HG02759 (cell line): ENCODE results near the gene ANKRD36.
A peak's percentile ranks its signal among the peaks of the same experiment; 100 is the strongest.
"Not testable (repeated sequence)": the region's sequence is repeated elsewhere in the genome, so short reads cannot be mapped to it uniquely, and the experiment has no call there.

ENCODE experiments used
- ATAC-seq: cut with Tn5 transposase; IDR thresholded peaks from one replicate; pipeline ENCODE4 v1.9.1; 2021; ENCODE audit warnings: mild to moderate bottlenecking, moderate library complexity; ENCODE audit not compliant: unreplicated experiment

Gene ANKRD36

DNA sequence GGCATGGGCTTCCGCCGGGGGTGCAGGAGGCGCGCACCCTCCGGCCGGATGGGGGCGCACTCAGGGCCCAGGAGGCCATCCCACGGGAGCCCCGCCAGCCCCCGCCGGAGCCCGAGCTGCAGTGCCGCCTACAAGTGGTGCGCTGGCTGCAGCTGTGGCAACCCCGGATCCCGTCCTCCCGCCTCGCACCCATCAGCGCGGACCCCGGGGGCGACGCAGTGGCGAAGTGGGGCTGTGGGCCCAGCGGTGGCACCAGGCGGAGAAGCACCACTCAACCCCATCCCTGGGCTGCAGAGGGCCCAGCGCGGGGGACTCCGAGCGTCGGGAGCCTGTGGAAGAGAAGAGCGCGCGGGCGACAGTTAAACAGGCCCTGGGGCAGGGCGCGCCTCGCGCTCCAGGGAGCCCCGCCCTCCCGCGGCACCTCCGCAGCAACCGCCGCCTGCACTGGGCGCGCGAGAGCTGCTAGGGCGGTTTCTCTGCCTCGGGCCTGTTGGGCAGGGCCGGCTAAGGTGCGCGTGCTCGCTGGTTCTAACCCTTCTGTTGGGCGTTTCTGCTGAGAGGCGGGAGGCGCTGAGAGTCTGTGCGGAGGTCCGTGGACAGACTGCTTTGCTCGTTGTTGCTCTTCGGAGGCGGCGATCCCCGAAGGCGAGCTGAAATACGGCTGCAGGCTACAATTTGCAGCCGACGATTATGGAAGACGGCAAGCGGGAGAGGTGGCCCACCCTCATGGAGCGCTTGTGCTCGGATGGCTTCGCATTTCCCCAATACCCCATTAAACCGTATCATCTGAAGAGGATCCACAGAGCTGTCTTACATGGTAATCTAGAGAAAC, at the start of gene ANKRD36:
Gene ANKRD36 (plus strand): TSS at position 104 of the 832 bp plus-strand sequence. CDS start 587 bp downstream, at position 691.
- peak; percentile 98 for ATAC-seq

- ATAC-seq: not testable (repeated sequence)
Measured at GRCh38 chr2:97066030-97066429, 46.9 kb upstream of the ANKRD36 start.

GRCh38 chr2:97067279-97068004, 45.5 kb upstream of the ANKRD36 start:
- no peak for ATAC-seq

DNA sequence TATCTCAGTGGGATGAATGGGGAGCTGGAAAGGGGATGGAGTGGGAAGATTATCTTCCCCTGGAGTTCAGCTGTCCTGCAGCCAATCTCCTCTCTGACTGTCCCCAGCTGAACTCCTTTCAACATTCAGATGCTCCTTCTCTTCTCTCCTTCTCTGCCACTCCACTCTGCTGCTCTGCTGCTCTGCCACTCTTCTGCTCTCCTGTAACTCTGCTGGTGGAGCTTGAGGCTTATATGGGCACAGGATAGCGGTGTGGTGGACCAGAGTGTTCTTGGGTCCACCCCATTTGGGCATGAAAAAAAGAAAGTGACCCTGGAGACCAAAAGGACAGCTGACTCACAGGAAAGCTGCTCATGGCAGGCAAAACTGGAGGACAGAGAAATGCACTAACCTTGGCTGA, 44.9 kb upstream of the ANKRD36 start:
- no peak for ATAC-seq

- not testable (repeated sequence) for ATAC-seq
Measured at GRCh38 chr2:97068722-97069121, 44.2 kb upstream of the ANKRD36 start.

DNA sequence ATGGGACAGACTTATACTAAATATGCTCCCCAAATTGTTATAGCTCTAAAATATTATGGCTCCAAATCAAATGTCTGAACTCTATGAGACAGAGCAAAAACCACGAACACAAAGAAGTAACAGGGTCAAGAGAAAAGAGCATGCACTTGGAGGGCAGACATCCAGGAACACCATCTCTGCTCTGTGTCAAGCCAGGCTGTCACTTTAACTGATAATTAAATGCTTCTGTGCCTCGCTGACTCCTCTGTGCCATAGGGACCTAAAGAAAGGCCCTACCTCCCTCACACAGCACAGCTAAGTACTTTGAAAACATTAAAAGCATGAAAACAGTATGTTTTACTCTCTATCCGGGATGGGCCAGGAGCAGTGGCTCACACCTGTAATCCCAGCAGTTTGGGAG, 42.0 kb upstream of the ANKRD36 start:
- ATAC-seq: not testable (repeated sequence)

- ATAC-seq: not testable (repeated sequence)
Measured at GRCh38 chr2:97077213-97077612, 35.7 kb upstream of the ANKRD36 start.

GRCh38 chr2:97080855-97081254, 32.1 kb upstream of the ANKRD36 start:
- not testable (repeated sequence) for ATAC-seq

DNA sequence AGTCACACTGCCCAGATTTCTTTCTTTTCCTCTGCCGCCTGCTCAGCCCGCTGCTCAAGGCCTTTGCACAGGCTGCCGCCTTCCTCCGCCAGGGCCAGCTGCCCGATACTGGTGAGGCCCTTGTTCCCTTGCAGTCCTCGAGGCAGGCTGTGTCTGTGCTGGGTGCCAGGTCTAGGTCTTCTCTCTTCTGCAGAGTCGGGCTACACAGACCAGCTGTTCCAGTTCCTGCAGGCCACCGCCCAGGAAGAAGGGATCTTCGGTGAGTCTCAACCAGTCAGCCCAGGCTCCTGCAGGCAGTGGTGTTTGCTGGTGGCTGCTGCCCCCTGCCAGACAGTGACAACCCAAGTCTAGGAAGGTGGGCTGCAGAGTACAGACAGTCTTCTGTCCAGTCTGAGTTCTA, 30.7 kb upstream of the ANKRD36 start:
- ATAC-seq: not testable (repeated sequence)

DNA sequence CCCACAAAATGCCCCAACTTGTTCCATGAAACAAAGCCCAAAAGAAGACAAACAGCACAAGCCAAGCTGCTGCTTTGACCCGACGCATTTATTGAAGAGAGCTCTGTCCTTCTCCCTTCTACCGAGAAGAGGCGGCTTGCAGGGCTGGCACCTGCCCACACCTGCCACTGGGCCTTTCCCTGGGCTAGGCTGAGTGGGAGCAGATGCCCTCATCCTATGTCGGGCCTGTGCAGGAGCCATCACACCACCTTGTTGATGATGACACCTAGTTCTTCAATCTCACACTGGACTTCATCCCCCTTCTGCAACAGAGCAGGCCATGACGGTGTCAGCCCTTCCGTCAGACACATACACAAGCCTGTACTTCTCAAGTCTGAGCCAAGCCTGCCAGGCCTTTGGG, 29.4 kb upstream of the ANKRD36 start:
- ATAC-seq: not testable (repeated sequence)

DNA sequence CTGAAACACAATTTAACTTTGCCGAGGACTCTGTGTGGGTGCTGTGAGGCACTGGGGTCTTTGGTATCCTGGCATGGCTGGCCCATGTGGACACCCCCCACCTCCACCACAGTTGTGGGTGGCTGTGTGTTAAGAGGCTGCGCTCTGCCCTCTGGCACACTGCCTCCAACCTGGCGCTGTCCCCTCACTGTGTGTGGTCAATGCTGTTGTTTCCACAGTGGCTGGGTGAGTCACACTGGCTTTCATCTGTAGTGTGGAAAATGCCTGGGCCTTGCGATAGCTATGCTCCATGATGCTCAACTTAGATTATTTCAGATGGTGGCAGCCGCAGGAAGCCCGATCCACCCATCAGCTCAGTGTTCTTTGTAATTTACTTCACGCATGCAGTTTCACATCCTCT, 27.9 kb upstream of the ANKRD36 start:
- ATAC-seq: not testable (repeated sequence)

DNA sequence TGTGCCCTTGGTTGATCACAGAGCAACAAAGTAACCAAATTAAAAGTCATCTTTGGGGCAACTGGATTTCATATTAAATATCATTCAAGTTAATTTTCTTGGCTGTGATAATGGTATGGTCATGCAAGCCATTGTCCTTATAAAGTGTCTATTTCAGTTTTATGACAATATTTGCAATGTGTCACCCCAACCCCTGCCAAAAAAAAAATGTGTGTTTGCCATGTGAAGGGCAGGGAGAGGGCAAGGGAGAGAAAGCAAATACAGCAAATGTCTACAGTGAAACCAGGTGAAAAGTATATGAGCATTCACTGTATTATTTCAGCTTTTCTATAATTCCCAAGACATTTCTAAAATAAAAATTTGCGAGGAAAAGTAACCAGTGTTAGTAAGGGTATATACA, 24.2 kb upstream of the ANKRD36 start:
- ATAC-seq: not testable (repeated sequence)

GRCh38 chr2:97092946-97093345, 20.0 kb upstream of the ANKRD36 start:
- not testable (repeated sequence) for ATAC-seq

DNA sequence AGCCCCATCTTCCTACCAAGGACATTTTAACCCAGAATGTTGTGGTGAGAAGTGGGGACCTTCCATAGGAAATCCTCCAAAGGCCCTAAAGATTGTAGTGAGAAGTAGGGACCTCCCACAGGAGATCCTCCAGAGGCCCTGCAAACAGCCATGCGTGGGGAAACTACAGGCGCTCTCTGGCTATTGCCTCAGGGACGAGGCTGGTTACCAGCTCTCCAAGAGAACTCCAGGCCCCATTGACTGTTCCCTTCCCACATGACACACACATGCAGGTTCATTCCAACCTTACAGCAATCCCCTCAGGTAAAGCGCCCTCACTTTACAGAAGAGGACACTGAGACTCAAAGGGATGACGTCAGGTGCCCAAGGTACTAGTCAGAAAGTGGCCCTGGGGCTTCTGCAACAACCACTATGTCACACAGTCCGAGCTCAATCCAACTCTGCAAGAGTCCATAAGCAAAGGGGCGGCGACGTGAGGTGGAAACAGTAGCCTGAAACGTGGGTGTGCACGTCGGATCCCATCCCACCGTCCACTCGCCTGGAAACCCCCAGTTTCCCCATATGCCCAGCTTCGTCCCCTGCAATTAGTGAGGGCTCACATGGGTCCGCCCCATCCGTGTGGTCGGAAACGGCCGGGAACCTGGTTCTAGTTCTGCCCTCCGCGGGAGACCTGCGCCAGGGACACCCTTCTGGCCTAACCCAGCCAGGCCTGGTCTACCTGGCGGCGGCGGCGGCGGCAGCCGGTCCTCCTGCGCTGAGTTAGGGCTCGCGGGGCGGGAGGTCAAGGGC, 18.8 kb upstream of the ANKRD36 start:
- ATAC-seq: peak; percentile 44

GRCh38 chr2:97094772-97095611, 18.0 kb upstream of the ANKRD36 start, which contains the start of gene FAHD2B:
Gene FAHD2B, minus strand, starts transcription at chr2:97094882. Its CDS starts 3,176 bp downstream, at chr2:97091706.
- peak; percentile 90 for ATAC-seq

DNA sequence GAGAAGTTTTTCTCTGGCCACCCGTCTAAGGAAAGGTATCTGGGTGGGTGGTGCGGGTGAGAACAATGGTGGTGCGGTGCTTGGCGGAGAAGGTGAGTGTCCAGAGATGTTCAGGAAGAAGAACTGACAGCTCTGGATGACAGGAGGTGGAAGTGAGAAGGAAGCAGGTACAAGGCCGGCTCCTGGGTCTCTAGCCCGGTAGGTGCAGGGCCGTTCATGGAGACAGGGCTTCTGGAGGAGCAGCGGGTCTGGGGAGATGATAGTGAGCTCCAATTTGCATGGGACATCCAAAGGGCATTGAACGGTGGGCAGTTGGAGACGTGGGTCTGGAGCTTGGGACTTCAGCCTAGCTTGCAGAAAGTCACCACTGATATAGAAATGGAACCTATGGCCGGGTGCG, 17.3 kb upstream of the ANKRD36 start:
- ATAC-seq: no peak

DNA sequence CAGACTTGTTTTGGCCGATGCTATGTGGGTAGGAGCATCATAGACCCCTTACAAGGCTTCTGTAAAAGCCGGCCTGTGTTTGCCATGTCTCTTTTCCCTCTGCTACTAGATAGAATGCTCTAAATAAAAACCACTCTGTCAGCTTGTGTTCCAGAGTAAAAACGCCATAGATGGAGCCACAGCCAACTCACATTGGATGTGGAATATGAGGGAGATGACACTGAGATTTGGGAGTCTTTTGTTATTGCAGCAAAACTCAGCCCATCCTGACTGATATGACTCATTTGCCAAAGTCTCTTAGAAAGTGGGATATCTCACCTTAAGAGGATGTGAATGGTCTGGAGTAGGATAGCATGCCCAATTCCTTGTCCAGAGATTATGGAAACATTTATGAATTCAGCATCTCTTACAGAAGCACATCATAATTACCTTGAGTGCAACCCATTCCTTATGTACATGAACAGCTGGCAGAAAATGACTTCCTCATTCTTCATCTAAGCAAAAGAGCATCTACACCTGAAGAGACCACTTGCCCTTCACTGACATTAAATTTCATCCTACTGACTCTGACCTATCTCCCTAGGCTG, 14.1 kb upstream of the ANKRD36 start:
- not testable (repeated sequence) for ATAC-seq

DNA sequence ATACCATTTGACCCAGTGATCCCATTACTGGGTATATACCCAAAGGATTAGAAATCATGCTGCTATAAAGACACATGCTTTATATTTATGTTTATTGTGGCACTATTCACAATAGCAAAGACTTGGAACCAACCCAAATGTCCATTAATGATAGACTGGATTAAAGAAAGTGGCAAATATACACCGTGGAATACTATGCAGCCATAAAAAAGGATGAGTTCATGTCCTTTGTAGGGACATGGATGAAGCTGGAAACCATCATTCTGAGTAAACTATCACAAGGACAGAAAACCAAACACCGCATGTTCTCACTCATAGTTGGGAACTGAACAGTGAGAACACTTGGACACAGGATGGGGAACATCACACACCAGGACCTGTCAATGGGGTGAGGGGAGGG, 6.1 kb upstream of the ANKRD36 start:
- ATAC-seq: not testable (repeated sequence)

GRCh38 chr2:97111246-97111645, 1.7 kb upstream of the ANKRD36 start:
- ATAC-seq: not testable (repeated sequence)
